Spleen (tissue), 11 donors: ENCODE data around the gene TMEM255B. TPM values are rescaled to one million over a fixed set of nuclear protein-coding genes. Genes with fewer than 3 reads are reported as not detected.
"Not testable (repeated sequence)": the region's sequence is repeated elsewhere in the genome, so short reads cannot be mapped to it uniquely, and the experiment has no call there.

ENCODE experiments used
- DNase-seq: peaks from one replicate; pipeline ENCODE4 v3.0.0-alpha.2; 2020
- H3K27ac ChIP-seq, 8 donors: fragments of 200-600 bp; sonication (generic) in 7 of 8; 1 replicate in 4 of 8; 2 replicates in 4 of 8; pipeline versions ENCODE4 v1.5.0 to v1.8.0; 2016 to 2021; ENCODE audit warnings: inconsistent platforms in 4 of 8, mild to moderate bottlenecking in 4 of 8, moderate library complexity in 1 of 8
- H3K27me3 ChIP-seq, 7 donors: fragments of 200-600 bp; sonication (generic) in 6 of 7; replicated peaks in 1 of 7; 1 replicate in 4 of 7; 2 replicates in 3 of 7; pipeline versions ENCODE4 v1.5.0 to v1.8.0; 2016 to 2021; ENCODE audit warnings: inconsistent platforms in 3 of 7, mild to moderate bottlenecking in 1 of 7
- H3K36me3 ChIP-seq, 6 donors: fragments of 200-600 bp; sonication (generic) in 5 of 6; 1 replicate in 4 of 6; 2 replicates in 2 of 6; pipeline versions ENCODE4 v1.5.0 to v1.8.0; 2016 to 2021; ENCODE audit warnings: inconsistent platforms in 2 of 6
- H3K4me1 ChIP-seq, 6 donors: fragments of 200-600 bp; sonication (generic) in 5 of 6; 1 replicate in 3 of 6; 2 replicates in 3 of 6; pipeline versions ENCODE4 v1.5.0 to v1.8.0; 2016 to 2021; ENCODE audit warnings: inconsistent platforms in 3 of 6
- H3K4me3 ChIP-seq, 8 donors: fragments of 200-600 bp; sonication (generic) in 7 of 8; 1 replicate in 4 of 8; 2 replicates in 4 of 8; pipeline versions ENCODE4 v1.5.0 to v1.8.0; 2016 to 2021; ENCODE audit warnings: inconsistent platforms in 4 of 8, mild to moderate bottlenecking in 4 of 8, moderate library complexity in 2 of 8
- H3K9me3 ChIP-seq, 8 donors: fragments of 200-600 bp; sonication (generic) in 7 of 8; 1 replicate in 4 of 8; 2 replicates in 4 of 8; pipeline versions ENCODE4 v1.5.0 to v1.8.0; 2016 to 2021; ENCODE audit warnings: inconsistent platforms in 4 of 8
- CTCF ChIP-seq, 11 experiments: fragments of 200-600 bp in 7 of 11; fragments of 450-650 bp in 4 of 11; sonication (generic) in 4 of 11; IDR thresholded peaks in 8 of 11; conservative IDR thresholded peaks in 3 of 11; 1 replicate in 7 of 11; 2 replicates in 4 of 11; pipeline versions ENCODE4 v1.4.0 to v1.8.0; 2016 to 2021; ENCODE audit warnings: antibody characterized with exemption in 11 of 11, inconsistent platforms in 4 of 11, mild to moderate bottlenecking in 1 of 11
- POLR2A ChIP-seq, 3 donors: fragments of 450-650 bp; IDR thresholded peaks; one replicate each; pipeline ENCODE4 v1.5.1; 2017; ENCODE audit warnings: antibody characterized with exemption in 3 of 3, mild to moderate bottlenecking in 1 of 3
- POLR2AphosphoS5 ChIP-seq, 3 donors: sonication (generic); formaldehyde crosslinking; IDR thresholded peaks; one replicate each; pipeline ENCODE4 v1.5.1; 2017; ENCODE audit warnings: antibody characterized with exemption in 3 of 3
- WGBS, 5 donors: extraction: QIAGEN DNeasy Blood & Tissue Kit in 3 of 5; methylation state at CpG; one replicate each; pipeline versions ENCODE4 v1.1.5 to v1.1.7; 2013 to 2018; 5-methylcytosine and 5-hydroxymethylcytosine counted together
- intact Hi-C: fragments of 100-400 bp; cut with DNase I; formaldehyde crosslinking; loops from one replicate; pipeline ENCODE4 v1.15.0; 2023; ENCODE audit warnings: low total_unique reads
- polyA plus RNA-seq, 3 donors: library from polyadenylated mRNA; stranded (reverse); fragments of 200-250 nt; gene quantifications; one replicate each; pipeline ENCODE4 v1.2.1, GENCODE V29; 2013
- total RNA-seq, 7 donors: library from RNA; depleted of rRNA in 3 of 7; stranded (reverse); fragments of >200 nt in 3 of 7; fragmentation: NEBNext Ultra II Directional in 4 of 7; extraction: Animal tissue kit (Norgen Biotek cat#: 25700) in 4 of 7; gene quantifications; one replicate each; pipeline versions ENCODE4 v1.1.0 to v1.2.1, GENCODE V29; 2016 to 2021
- donor health status: healthy with polysubstance abuse.
- donor health status: DM: no; HTN: no; CAD: no; lungs with moderate emphysema.
- donor health status: DM: no; HTN: no; CAD: no.
- donor health status: Bipolar disorder and iron deficiency.
- donor health status: healthy.
- donor health status: DM: no; HTN: no; CAD: no.
- donor health status: DM: yes; HTN: yes; CAD: no.

Gene TMEM255B
- total and polyA plus RNA-seq, 10 donors = 5.7 to 26.9 (median 12.3) TPM

DNA sequence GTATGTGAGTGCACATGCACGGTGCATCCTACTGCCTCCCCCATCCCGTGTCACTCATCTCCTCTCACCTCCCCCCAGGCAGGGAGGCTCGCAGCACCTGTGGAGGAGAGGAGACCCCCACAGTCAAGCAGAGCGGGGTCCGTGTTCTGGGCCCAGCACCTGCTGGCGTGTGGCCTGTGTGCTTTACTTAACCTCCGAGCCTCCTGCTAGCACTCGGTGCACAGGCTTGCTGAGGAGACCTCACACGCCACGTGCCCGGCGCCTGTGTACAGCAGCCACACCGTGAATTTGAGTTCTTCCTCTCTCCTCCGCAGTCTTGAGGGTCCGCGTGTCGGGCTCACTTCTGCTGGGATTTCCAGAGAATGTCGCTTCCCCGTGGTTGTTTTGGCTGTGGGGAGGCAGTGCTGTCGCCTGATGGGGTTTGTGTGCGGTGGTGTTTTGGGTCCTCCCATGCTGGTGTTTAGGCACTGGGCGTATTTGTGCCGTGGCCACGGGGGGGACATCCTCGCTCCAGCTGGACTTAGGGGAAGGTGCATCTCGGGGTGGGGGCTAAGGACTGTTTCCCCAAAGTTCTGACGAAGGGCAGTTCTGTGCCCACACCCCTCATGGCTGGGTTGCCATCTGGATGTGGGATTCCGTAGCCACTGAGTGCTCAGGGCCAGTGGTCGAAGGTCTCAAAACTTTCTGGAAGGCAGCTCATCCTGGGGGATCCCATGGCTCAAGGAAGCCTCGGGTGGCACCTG, 34.8 kb upstream of the TMEM255B start:
- H3K36me3 ChIP-seq = no peaks in the 10 kb centered on the region
- peaks cover 0 to 8% (median 2%) of the 10 kb centered on the region in 7 donors for H3K27me3 ChIP-seq
- TF ChIP-seq POLR2AphosphoS5 (IDR thresholded peaks at IDR 0.05) (no peak), POLR2A (IDR thresholded peaks at IDR 0.05) (no peak), CTCF (IDR thresholded peaks at IDR 0.05 in 8 of 11, conservative IDR thresholded peaks at IDR 0.05 in 3 of 11) (no peak)
- H3K4me1 ChIP-seq = peaks cover 0 to 22% (median 7%) of the 10 kb centered on the region in 6 donors
- H3K27ac ChIP-seq = peak overlapping the region in 6 of 8 donors; percentile 44 to 80 (median 70)
- 78 to 82% (median 80%) methylated on average over 30 of the region's 30 CpGs for WGBS, 5 donors
- DNase-seq = peak; percentile 78
- H3K9me3 ChIP-seq = peaks cover 0 to 23% (median 4%) of the 10 kb centered on the region in 8 donors
- intact Hi-C loops = no loop called here
- H3K4me3 ChIP-seq = peak overlapping the region in 3 of 8 donors; percentile 47 to 74 (median 51)

DNA sequence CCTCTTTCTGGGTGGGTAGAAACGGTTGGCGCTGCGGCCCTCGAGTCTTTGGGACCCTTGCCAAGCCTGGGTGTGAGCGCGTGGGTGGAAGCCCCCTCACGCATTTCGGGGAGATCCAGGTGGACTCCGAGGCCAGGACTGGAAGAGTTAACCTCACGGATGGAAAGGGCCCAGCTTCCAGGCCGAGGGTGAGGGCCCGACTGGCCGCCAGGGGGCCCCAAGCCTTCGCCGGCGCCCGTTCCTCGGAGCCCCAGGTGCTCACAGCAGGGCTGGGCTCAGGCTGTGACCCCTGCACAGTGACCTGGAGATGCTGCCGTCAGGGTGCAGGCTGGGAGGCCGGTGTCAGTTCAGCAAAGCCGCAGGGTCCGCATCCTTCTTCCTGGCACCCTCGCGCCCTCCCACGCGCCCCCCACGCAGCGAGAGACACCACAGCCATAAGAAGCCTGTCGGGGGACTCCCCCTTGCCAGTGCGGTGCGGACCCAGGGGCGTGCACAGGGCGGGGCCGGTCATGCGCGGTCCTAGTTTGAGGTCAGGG, 34.2 kb upstream of the TMEM255B start:
- Histone ChIP-seq H3K9me3 (peaks cover 0 to 23% (median 4%) of the 10 kb centered on the region in 8 donors), H3K4me1 (peaks cover 0 to 22% (median 7%) of the 10 kb centered on the region in 6 donors), H3K27ac (peak overlapping the region in 6 of 8 donors; percentile 44 to 80 (median 70)), H3K36me3 (no peaks in the 10 kb centered on the region), H3K4me3 (peak overlapping the region; percentile 28 to 74 (median 44)), H3K27me3 (peaks cover 0 to 15% (median 5%) of the 10 kb centered on the region in 7 donors)
- intact Hi-C loops = no loop called here
- DNase-seq = peak; percentile 94
- WGBS, 5 donors = 3 to 4% (median 3%) methylated on average over 13 to 36 of the region's 36 CpGs
- TF ChIP-seq POLR2A (IDR thresholded peaks at IDR 0.05) (no peak), POLR2AphosphoS5 (IDR thresholded peaks at IDR 0.05) (peak in 2 of 3 donors; percentile 45 to 73), CTCF (IDR thresholded peaks at IDR 0.05 in 8 of 11, conservative IDR thresholded peaks at IDR 0.05 in 3 of 11) (peak; percentile 78 to 92 (median 84))

DNA sequence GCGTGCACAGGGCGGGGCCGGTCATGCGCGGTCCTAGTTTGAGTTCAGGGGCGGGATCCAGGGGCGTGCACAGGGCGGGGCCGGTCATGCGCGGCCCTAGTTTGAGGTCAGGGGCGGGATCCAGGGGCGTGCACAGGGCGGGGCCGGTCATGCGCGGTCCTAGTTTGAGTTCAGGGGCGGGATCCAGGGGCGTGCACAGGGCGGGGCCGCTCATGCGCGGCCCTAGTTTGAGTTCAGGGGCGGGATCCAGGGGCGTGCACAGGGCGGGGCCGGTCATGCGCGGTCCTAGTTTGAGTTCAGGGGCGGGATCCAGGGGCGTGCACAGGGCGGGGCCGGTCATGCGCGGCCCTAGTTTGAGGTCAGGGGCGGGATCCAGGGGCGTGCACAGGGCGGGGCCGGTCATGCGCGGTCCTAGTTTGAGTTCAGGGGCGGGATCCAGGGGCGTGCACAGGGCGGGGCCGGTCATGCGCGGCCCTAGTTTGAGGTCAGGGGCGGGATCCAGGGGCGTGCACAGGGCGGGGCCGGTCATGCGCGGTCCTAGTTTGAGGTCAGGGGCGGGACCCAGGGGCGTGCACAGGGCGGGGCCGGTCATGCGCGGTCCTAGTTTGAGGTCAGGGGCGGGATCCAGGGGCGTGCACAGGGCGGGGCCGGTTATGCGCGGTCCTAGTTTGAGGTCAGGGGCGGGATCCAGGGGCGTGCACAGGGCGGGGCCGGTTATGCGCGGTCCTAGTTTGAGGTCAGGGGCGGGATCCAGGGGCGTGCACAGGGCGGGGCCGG, 33.5 kb upstream of the TMEM255B start:
- Histone ChIP-seq H3K4me1 (peaks cover 0 to 22% (median 7%) of the 10 kb centered on the region in 6 donors), H3K9me3 (peaks cover 0 to 23% (median 4%) of the 10 kb centered on the region in 8 donors), H3K4me3 (peak overlapping the region in 7 of 8 donors; percentile 30 to 74 (median 45)), H3K27me3 (peaks cover 0 to 21% (median 5%) of the 10 kb centered on the region in 7 donors), H3K27ac (peak overlapping the region in 4 of 8 donors; percentile 69 to 80 (median 74))
- peak; percentile 66 for DNase-seq
- intact Hi-C loops, H3K36me3 ChIP-seq: not testable (repeated sequence)
- WGBS, 5 donors = 0 to 7% (median 0%) methylated on average over 1 to 54 of the region's 75 CpGs; no CpG with 5 or more reads in 2 of the 5 donors

GRCh38 chr13:113726106-113726821, 32.8 kb upstream of the TMEM255B start:
- Histone ChIP-seq H3K27ac (peak overlapping the region in 4 of 8 donors; percentile 30 to 71 (median 47)), H3K9me3 (peaks cover 0 to 23% (median 4%) of the 10 kb centered on the region in 8 donors), H3K4me3 (peak overlapping the region in 3 of 8 donors; percentile 19 to 45 (median 30)), H3K27me3 (peaks cover 0 to 29% (median 5%) of the 10 kb centered on the region in 7 donors), H3K4me1 (peaks cover 0 to 22% (median 7%) of the 10 kb centered on the region in 6 donors)
- WGBS, 5 donors = 26 to 64% (median 36%) methylated on average over 12 to 36 of the region's 54 CpGs; no CpG with 5 or more reads in 1 of the 5 donors
- H3K36me3 ChIP-seq, intact Hi-C loops: not testable (repeated sequence)
- peak; percentile 89 for DNase-seq
